ENCODE results near the gene SERPINB12. TPM values are rescaled to one million over a fixed set of nuclear protein-coding genes. Genes with fewer than 3 reads are reported as not detected.

The SERPINB12 gene
- total RNA-seq, 2 experiments from 2014 or later, result not detected

- Mint-ChIP-seq H3K36me3 (ENCODE audit: low read depth) (no peaks in the 10 kb centered on the region), H3K27ac (no peak overlapping the region), H3K27me3 (ENCODE audit: low read depth) (peaks cover 20% of the 10 kb centered on the region), H3K9me3 (ENCODE audit: insufficient read depth) (no peaks in the 10 kb centered on the region), H3K4me3 (no peak overlapping the region), H3K4me1 (ENCODE audit: low read depth) (no peaks in the 10 kb centered on the region)
- ChIA-PET CTCF (interaction anchor here (1.1 to 5.7 kb wide), 2 partner anchors 59 to 443 kb away, joined by 3 to 108 read pairs; no protein-coding TSS in a partner anchor), POLR2A (no interaction called here)
- ATAC-seq, result no peak
- DNase-seq, result no peak
Observed at GRCh38 chr18:63520053-63520685, 22.0 kb upstream of the SERPINB12 start.

GRCh38 chr18:63523660-63524059 lies 18.5 kb upstream of the SERPINB12 start:
- DNase-seq (no peak), ATAC-seq (no peak)
- no peak overlapping the region for H3K4me3 Mint-ChIP-seq
- no peaks in the 10 kb centered on the region for H3K36me3 Mint-ChIP-seq (ENCODE audit: low read depth)
- H3K4me1 Mint-ChIP-seq (ENCODE audit: low read depth), result no peaks in the 10 kb centered on the region
- H3K27ac Mint-ChIP-seq, result no peak overlapping the region
- H3K9me3 Mint-ChIP-seq (ENCODE audit: insufficient read depth), result no peaks in the 10 kb centered on the region
- POLR2A ChIA-PET, result no interaction called here
- H3K27me3 Mint-ChIP-seq (ENCODE audit: low read depth), result peaks cover 19% of the 10 kb centered on the region
- CTCF ChIA-PET, result interaction anchor here (0.6 to 0.7 kb wide), 2 partner anchors 457 to 750 kb away, joined by 3 read pairs; no protein-coding TSS in a partner anchor

- POLR2A ChIA-PET, result no interaction called here
- H3K4me1 Mint-ChIP-seq (ENCODE audit: low read depth), result no peaks in the 10 kb centered on the region
- peaks cover 22% of the 10 kb centered on the region for H3K27me3 Mint-ChIP-seq (ENCODE audit: low read depth)
Observed at GRCh38 chr18:63527251-63527650, 14.9 kb upstream of the SERPINB12 start.

GRCh38 chr18:63528863-63529492 lies 13.2 kb upstream of the SERPINB12 start:
- Mint-ChIP-seq H3K4me1 (ENCODE audit: low read depth) (no peaks in the 10 kb centered on the region), H3K4me3 (no peak overlapping the region), H3K9me3 (ENCODE audit: insufficient read depth) (no peaks in the 10 kb centered on the region), H3K27ac (no peak overlapping the region), H3K27me3 (ENCODE audit: low read depth) (peaks cover 21% of the 10 kb centered on the region), H3K36me3 (ENCODE audit: low read depth) (no peaks in the 10 kb centered on the region)
- ChIA-PET POLR2A (no interaction called here), CTCF (no interaction called here)
- no peak for ATAC-seq
- no peak for DNase-seq

More at GRCh38 chr18:63527251-63527650, 14.9 kb upstream of the SERPINB12 start:
- no peak overlapping the region for H3K4me3 Mint-ChIP-seq
- H3K27ac Mint-ChIP-seq, result no peak overlapping the region
- CTCF ChIA-PET, result interaction anchor here (0.7 to 2.1 kb wide), 2 partner anchors 9 to 409 kb away, joined by 3 to 8 read pairs; no protein-coding TSS in a partner anchor
- H3K36me3 Mint-ChIP-seq (ENCODE audit: low read depth), result no peaks in the 10 kb centered on the region
- no peaks in the 10 kb centered on the region for H3K9me3 Mint-ChIP-seq (ENCODE audit: insufficient read depth)
- DNase-seq (no peak), ATAC-seq (no peak)

DNA sequence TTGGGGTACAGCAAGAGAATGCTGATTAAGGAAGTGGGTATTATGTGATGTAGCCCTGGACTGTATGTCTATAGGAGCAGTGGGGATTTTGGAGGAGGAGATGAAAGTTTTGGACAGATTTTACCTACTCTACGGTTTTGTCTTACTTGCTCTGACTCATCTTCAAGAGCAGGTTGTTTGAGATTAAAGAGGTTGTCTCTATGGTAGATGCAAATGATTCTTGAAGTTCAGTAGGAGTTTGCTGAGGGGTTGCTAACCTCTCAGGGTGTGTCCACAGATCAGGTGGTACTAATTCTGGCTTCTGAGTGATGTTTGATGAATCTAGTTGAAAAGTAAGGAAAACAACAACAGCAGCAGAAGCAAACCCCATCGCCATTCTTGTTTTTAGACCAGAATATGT lies 9.7 kb upstream of the SERPINB12 start:
- H3K27me3 Mint-ChIP-seq (ENCODE audit: low read depth), result peaks cover 30% of the 10 kb centered on the region
- no peak overlapping the region for H3K27ac Mint-ChIP-seq
- ChIA-PET CTCF (no interaction called here), POLR2A (no interaction called here)
- no peaks in the 10 kb centered on the region for H3K9me3 Mint-ChIP-seq (ENCODE audit: insufficient read depth)
- no peak for ATAC-seq
- peaks cover 5% of the 10 kb centered on the region for H3K4me1 Mint-ChIP-seq (ENCODE audit: low read depth)
- H3K36me3 Mint-ChIP-seq (ENCODE audit: low read depth), result no peaks in the 10 kb centered on the region
- no peak for DNase-seq
- H3K4me3 Mint-ChIP-seq, result no peak overlapping the region

GRCh38 chr18:63534615-63535014 lies 7.6 kb upstream of the SERPINB12 start:
- POLR2A ChIA-PET, result no interaction called here
- no peak overlapping the region for H3K27ac Mint-ChIP-seq
- DNase-seq, result no peak
- CTCF ChIA-PET, result interaction anchor here (1.6 to 1.7 kb wide), 2 partner anchors 18 to 23 kb away, joined by 4 read pairs; no protein-coding TSS in a partner anchor
- no peaks in the 10 kb centered on the region for H3K9me3 Mint-ChIP-seq (ENCODE audit: insufficient read depth)
- peaks cover 23% of the 10 kb centered on the region for H3K27me3 Mint-ChIP-seq (ENCODE audit: low read depth)
- H3K4me3 Mint-ChIP-seq, result no peak overlapping the region
- peaks cover 5% of the 10 kb centered on the region for H3K4me1 Mint-ChIP-seq (ENCODE audit: low read depth)
- H3K36me3 Mint-ChIP-seq (ENCODE audit: low read depth), result no peaks in the 10 kb centered on the region
- no peak for ATAC-seq

DNA sequence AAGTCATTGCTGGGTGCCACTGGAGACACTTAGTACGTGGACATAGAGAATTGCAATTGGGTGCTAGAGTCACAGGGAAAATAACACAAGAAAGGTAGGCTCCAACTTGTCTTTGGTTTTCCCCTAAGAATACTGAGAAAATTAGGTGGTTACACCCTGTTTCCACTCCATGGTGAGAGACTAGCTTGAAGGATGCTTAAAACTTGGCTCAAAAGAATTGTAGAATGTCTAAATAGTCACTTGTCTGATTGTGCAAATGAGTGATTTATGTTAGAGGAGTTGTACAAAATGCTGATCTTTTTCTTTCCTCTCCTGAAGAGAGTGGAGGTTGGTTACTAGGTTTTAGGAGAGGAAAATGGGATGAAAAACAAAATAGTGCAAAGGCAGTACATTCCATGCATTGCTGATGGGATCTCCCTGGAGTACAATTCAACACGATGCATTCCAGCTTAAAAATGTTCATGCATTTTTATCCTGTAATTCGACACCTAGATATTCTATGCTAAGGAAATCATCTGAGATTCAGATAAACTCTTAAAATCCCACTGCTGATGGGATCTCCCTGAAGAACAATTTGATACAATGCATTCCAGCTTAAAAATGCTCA lies 2.2 kb upstream of the SERPINB12 start:
- ChIA-PET CTCF (no interaction called here), POLR2A (no interaction called here)
- H3K36me3 Mint-ChIP-seq (ENCODE audit: low read depth), result no peaks in the 10 kb centered on the region
- ATAC-seq (no peak), DNase-seq (no peak)
- H3K9me3 Mint-ChIP-seq (ENCODE audit: insufficient read depth), result no peaks in the 10 kb centered on the region
- no peaks in the 10 kb centered on the region for H3K4me1 Mint-ChIP-seq (ENCODE audit: low read depth)
- peaks cover 22% of the 10 kb centered on the region for H3K27me3 Mint-ChIP-seq (ENCODE audit: low read depth)
- no peak overlapping the region for H3K4me3 Mint-ChIP-seq
- H3K27ac Mint-ChIP-seq, result no peak overlapping the region

- no peak overlapping the region for H3K4me3 Mint-ChIP-seq
- no peaks in the 10 kb centered on the region for H3K36me3 Mint-ChIP-seq (ENCODE audit: low read depth)
- POLR2A ChIA-PET, result no interaction called here
- no peak overlapping the region for H3K27ac Mint-ChIP-seq
- H3K4me1 Mint-ChIP-seq (ENCODE audit: low read depth), result no peaks in the 10 kb centered on the region
- peaks cover 21% of the 10 kb centered on the region for H3K27me3 Mint-ChIP-seq (ENCODE audit: low read depth)
- ATAC-seq (no peak), DNase-seq (no peak)
- no peaks in the 10 kb centered on the region for H3K9me3 Mint-ChIP-seq (ENCODE audit: insufficient read depth)
- CTCF ChIA-PET, result interaction anchor here (2.9 kb wide), 1 partner anchor 25 kb away, joined by 8 read pairs; no protein-coding TSS in a partner anchor
Observed at GRCh38 chr18:63544017-63544416, 1.8 kb downstream of the SERPINB12 start.

GRCh38 chr18:63545000-63545399 lies 2.8 kb downstream of the SERPINB12 start:
- Mint-ChIP-seq H3K4me3 (no peak overlapping the region), H3K36me3 (ENCODE audit: low read depth) (no peaks in the 10 kb centered on the region), H3K27ac (no peak overlapping the region), H3K27me3 (ENCODE audit: low read depth) (peaks cover 22% of the 10 kb centered on the region), H3K4me1 (ENCODE audit: low read depth) (no peaks in the 10 kb centered on the region), H3K9me3 (ENCODE audit: insufficient read depth) (no peaks in the 10 kb centered on the region)
- ATAC-seq (no peak), DNase-seq (no peak)
- ChIA-PET CTCF (interaction anchor here (1.4 to 1.6 kb wide), 2 partner anchors 27 to 34 kb away, joined by 3 to 5 read pairs; no protein-coding TSS in a partner anchor), POLR2A (no interaction called here)

GRCh38 chr18:63550068-63550467 lies 7.9 kb downstream of the SERPINB12 start:
- Mint-ChIP-seq H3K36me3 (ENCODE audit: low read depth) (no peaks in the 10 kb centered on the region), H3K4me3 (no peak overlapping the region), H3K27me3 (ENCODE audit: low read depth) (peaks cover 24% of the 10 kb centered on the region), H3K4me1 (ENCODE audit: low read depth) (no peaks in the 10 kb centered on the region), H3K27ac (no peak overlapping the region), H3K9me3 (ENCODE audit: insufficient read depth) (no peaks in the 10 kb centered on the region)
- ChIA-PET POLR2A (no interaction called here), CTCF (interaction anchor here (0.7 to 1.4 kb wide), 3 partner anchors 16 to 33 kb away, joined by 3 to 5 read pairs (median 3); no protein-coding TSS in a partner anchor)
- no peak for ATAC-seq
- no peak for DNase-seq

- DNase-seq (no peak), ATAC-seq (no peak)
- POLR2A ChIA-PET, result interaction anchor here (0.8 kb wide), 1 partner anchor 179 kb away, joined by 3 read pairs; no protein-coding TSS in a partner anchor
- no peak overlapping the region for H3K27ac Mint-ChIP-seq
- no peak overlapping the region for H3K4me3 Mint-ChIP-seq
- H3K36me3 Mint-ChIP-seq (ENCODE audit: low read depth), result no peaks in the 10 kb centered on the region
- peaks cover 16% of the 10 kb centered on the region for H3K27me3 Mint-ChIP-seq (ENCODE audit: low read depth)
- H3K9me3 Mint-ChIP-seq (ENCODE audit: insufficient read depth), result no peaks in the 10 kb centered on the region
- no peaks in the 10 kb centered on the region for H3K4me1 Mint-ChIP-seq (ENCODE audit: low read depth)
- CTCF ChIA-PET, result interaction anchor here (1.1 to 1.9 kb wide), 2 partner anchors 17 to 33 kb away, joined by 4 to 6 read pairs; no protein-coding TSS in a partner anchor
Observed at GRCh38 chr18:63551769-63552168, 9.6 kb downstream of the SERPINB12 start.

GRCh38 chr18:63552581-63552980 lies 10.4 kb downstream of the SERPINB12 start:
- Mint-ChIP-seq H3K36me3 (ENCODE audit: low read depth) (no peaks in the 10 kb centered on the region), H3K4me1 (ENCODE audit: low read depth) (no peaks in the 10 kb centered on the region), H3K27ac (no peak overlapping the region), H3K9me3 (ENCODE audit: insufficient read depth) (no peaks in the 10 kb centered on the region), H3K27me3 (ENCODE audit: low read depth) (peaks cover 16% of the 10 kb centered on the region), H3K4me3 (no peak overlapping the region)
- ATAC-seq (no peak), DNase-seq (no peak)
- ChIA-PET POLR2A (interaction anchor here (0.8 kb wide), 1 partner anchor 178 kb away, joined by 3 read pairs; no protein-coding TSS in a partner anchor), CTCF (interaction anchor here (1.1 to 2.1 kb wide), 3 partner anchors 18 to 34 kb away, joined by 4 to 6 read pairs (median 4); no protein-coding TSS in a partner anchor)
